Diencephalon (tissue), 1 donor: Measurements from ENCODE around the gene JAG1. TPM values are rescaled to one million over a fixed set of nuclear protein-coding genes. Genes with fewer than 3 reads are reported as not detected.

Experiments used
- small RNA-seq: library from RNA; depleted of rRNA; stranded (forward); fragments of <200 nt; gene quantifications from one replicate; pipeline ENCODE3, GENCODE V24; 2014
- total RNA-seq: library from RNA; depleted of rRNA; stranded (reverse); fragments of >200 nt; gene quantifications from one replicate; pipeline ENCODE4 v1.2.3, GENCODE V29; 2014

The JAG1 gene
- total RNA-seq: 42.0 TPM

DNA sequence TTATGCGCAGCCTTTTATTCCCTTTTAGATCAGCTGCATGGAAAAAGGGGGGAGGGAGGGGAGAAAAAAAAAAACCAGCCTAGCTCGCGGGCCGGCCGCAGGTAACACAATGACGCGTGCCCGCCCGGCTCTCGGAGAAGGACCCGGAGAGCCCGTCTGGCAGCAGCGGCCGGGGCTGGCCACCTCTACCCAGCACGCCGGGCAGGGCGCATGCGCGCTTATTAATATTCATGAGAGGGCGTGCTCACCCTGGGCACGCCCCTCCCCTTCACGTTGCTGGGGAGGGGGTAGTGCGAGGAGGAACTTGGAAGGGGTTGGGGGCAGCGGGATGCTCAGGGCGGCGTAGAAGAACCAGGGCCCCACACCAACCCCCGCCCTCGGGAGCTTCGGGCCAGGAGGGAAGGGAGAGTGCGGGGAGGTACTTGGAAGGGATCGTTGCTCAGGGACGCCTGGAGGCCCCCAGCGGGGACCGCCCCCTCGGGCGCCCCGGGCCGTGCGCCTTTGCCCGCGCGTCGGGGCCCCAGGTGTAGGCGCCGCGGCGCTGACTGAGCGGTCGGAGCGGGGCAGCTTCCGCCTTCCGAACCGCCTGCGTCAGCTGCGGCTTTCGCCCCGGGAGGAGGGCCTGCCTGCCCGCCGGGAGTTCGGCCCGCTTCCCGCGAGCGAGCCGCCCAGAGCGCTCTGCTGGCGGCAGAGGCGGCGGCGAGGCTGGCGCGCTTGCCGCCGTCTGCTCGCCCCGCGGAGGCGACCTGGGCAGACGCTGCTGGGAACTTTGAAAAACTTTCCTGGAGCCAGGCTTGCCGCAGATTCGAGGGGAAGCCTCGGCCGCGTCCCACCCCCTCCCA is at the start of gene JAG1:
Gene JAG1 (minus strand): TSS at position 158 of the 842 bp plus-strand sequence. CDS start 469 bp downstream, outside the sequence.

Small RNAs within 50 kb of the gene (small RNA-seq; reads per million reads assigned to genes)
- not detected for gene MIR6870

Other genes starting within 250 kb of the JAG1 start
- gene MKKS, start 239.8 kb downstream of the JAG1 start, total RNA-seq: 22.8 TPM
- gene SLX4IP, start 238.7 kb downstream of the JAG1 start, total RNA-seq: 11.8 TPM